ENCODE data around the gene PGAM2. TPM values are rescaled to one million over a fixed set of nuclear protein-coding genes. Genes with fewer than 3 reads are reported as not detected.

Gene PGAM2
- total and polyA plus RNA-seq, 2 of the 4 experiments (the other 2 are of a cell fraction) = not detected

GRCh38 chr7:44112997-44113763 lies 47.8 kb upstream of the PGAM2 start:
- ChIA-PET POLR2A (ENCODE audit: unreplicated experiment) (no interaction called here), CTCF (no interaction called here)
- Histone ChIP-seq H3K27me3 (ENCODE audit: control insufficient read depth, insufficient read depth, low read length) (no peaks in the 10 kb centered on the region), H3K23ac (ENCODE audit: low read depth, low read length) (no peak overlapping the region), H3K14ac (replicated peaks; ENCODE audit: low read depth, low read length) (no peak overlapping the region), H3K4ac (ENCODE audit: low read depth, low read length) (no peak overlapping the region), H3K4me3 (ENCODE audit: insufficient read depth, low read depth, low read length) (no peak overlapping the region), H3K4me2 (ENCODE audit: low read depth, low read length) (no peak overlapping the region), H3K9me3 (ENCODE audit: control insufficient read depth, insufficient read depth, low read length) (no peaks in the 10 kb centered on the region), H3K18ac (ENCODE audit: low read depth, low read length) (no peak overlapping the region), H3K36me3 (ENCODE audit: control insufficient read depth, insufficient read depth, low read length) (peaks cover 27% of the 10 kb centered on the region), H2BK20ac (ENCODE audit: low read depth, low read length) (no peak overlapping the region), H2AK5ac (ENCODE audit: low read depth, low read length) (no peak overlapping the region), H3K4me1 (ENCODE audit: control insufficient read depth, insufficient read depth, low read length) (no peaks in the 10 kb centered on the region), H3K79me1 (ENCODE audit: low read depth in 1 of 2, low read length in 2 of 2) (peaks cover 0 to 8% of the 10 kb centered on the region in 2 experiments; a peak in 2 of 4 replicates), H4K5ac (ENCODE audit: low read depth, low read length) (no peak overlapping the region), H2AK9ac (replicated peaks; ENCODE audit: low read depth, low read length, poor library complexity) (no peak overlapping the region), H3K9me1 (ENCODE audit: insufficient read depth, low read length) (no peaks in the 10 kb centered on the region), H2AFZ (replicated peaks; ENCODE audit: low read length, poor library complexity) (no peak overlapping the region), H4K20me1 (ENCODE audit: insufficient read depth, low read length) (no peaks in the 10 kb centered on the region; the same call in 1 of the 2 replicates), H4K8ac (ENCODE audit: low read depth in 2 of 2, low read length in 2 of 2) (no peak overlapping the region), H3K56ac (ENCODE audit: extremely low read depth, insufficient read depth, low read length) (no peak overlapping the region), H2BK15ac (ENCODE audit: low read depth, low read length) (no peak overlapping the region), H4K91ac (ENCODE audit: insufficient read depth, low read depth, low read length) (no peak overlapping the region), H2BK5ac (ENCODE audit: low read depth, low read length, poor library complexity, severe bottlenecking) (no peak overlapping the region), H3K27ac (ENCODE audit: insufficient read depth, low read length) (no peak overlapping the region), H3K9ac (ENCODE audit: low read depth, low read length) (no peak overlapping the region), H2BK120ac (ENCODE audit: low read depth, low read length) (no peak overlapping the region)
- DNase-seq (no peak), ATAC-seq (ENCODE audit: low read depth) (no peak)
- dilution Hi-C loops (cut with HindIII; ENCODE audit: low sequenced_read_pairs, unreplicated experiment) = no loop called here
- 73% methylated on average over 12 of the region's 34 CpGs; no CpG with 5 or more reads in 1 of the 2 experiments for WGBS, 2 experiments (ENCODE audit: extremely low coverage in 2 of 2, insufficient read length in 1 of 2)
- in situ Hi-C loops (cut with MboI; ENCODE audit: low sequenced_read_pairs) = no loop called here
- intact Hi-C loops (cut with micrococcal nuclease) = no loop called here
- no TSS peak for BruUV-seq (replicated peaks)
- TF ChIP-seq RAD21 (IDR thresholded peaks at IDR 0.05; ENCODE audit: low read length) = no peak
- no peak for TF ChIP-seq ELK1 (IDR thresholded peaks at IDR 0.05; ENCODE audit: borderline replicate concordance, low read depth, low read length)
- TF ChIP-seq CEBPB (IDR thresholded peaks at IDR 0.05; ENCODE audit: low read depth, low read length) = no peak
- no peak for TF ChIP-seq RFX5 (IDR thresholded peaks at IDR 0.05; ENCODE audit: low read depth, low read length)
- TF ChIP-seq USF2 (IDR thresholded peaks at IDR 0.05; ENCODE audit: low read depth, low read length) = no peak
- TF ChIP-seq MAZ (IDR thresholded peaks at IDR 0.05; ENCODE audit: borderline replicate concordance, low read depth, low read length) = no peak
- no peak for TF ChIP-seq CTCF (conservative IDR thresholded peaks at IDR 0.05; ENCODE audit: low read depth, low read length)
- TF ChIP-seq SMC3 (IDR thresholded peaks at IDR 0.05; ENCODE audit: low read depth, low read length) = no peak
- no peak for TF ChIP-seq MAFK (IDR thresholded peaks at IDR 0.05; ENCODE audit: low read depth, low read length)
- TF ChIP-seq CHD1 (IDR thresholded peaks at IDR 0.05; ENCODE audit: low read depth, low read length) = no peak
- TF ChIP-seq FOS (IDR thresholded peaks at IDR 0.05; ENCODE audit: low read depth, low read length) = no peak
- TF ChIP-seq POLR2A (IDR thresholded peaks at IDR 0.05; ENCODE audit: low read depth, low read length) = no peak
- no peak for TF ChIP-seq NFE2L2 (IDR thresholded peaks at IDR 0.05; ENCODE audit: low read depth, low read length)
- TF ChIP-seq MXI1 (IDR thresholded peaks at IDR 0.05; ENCODE audit: borderline replicate concordance, low read depth, low read length) = no peak
- TF ChIP-seq RCOR1 (IDR thresholded peaks at IDR 0.05; ENCODE audit: insufficient replicate concordance, low read length) = no peak
- TF ChIP-seq BHLHE40 (IDR thresholded peaks at IDR 0.05; ENCODE audit: low read depth, low read length) = no peak
